K562 (cell line): ENCODE results near the gene ZNF514. TPM values are rescaled to one million over a fixed set of nuclear protein-coding genes. Genes with fewer than 3 reads are reported as not detected.

Experiments used
- ATF6 ChIP-seq: sonication (generic); formaldehyde crosslinking; IDR thresholded peaks from 2 replicates; pipeline ENCODE4 v1.4.0; 2020; ENCODE audit warnings: mild to moderate bottlenecking, missing genetic modification reagents
- BRD9 ChIP-seq: fragments of 450-650 bp; IDR thresholded peaks from 2 replicates; pipeline ENCODE4 v1.6.1; 2018; ENCODE audit warnings: low read depth; ENCODE audit not compliant: partially characterized antibody
- EP300 ChIP-seq: IDR thresholded peaks from 2 replicates; pipeline ENCODE4 v1.6.1; 2012; ENCODE audit warnings: low read length, improper control_type of control experiment
- ESRRA ChIP-seq: fragments of 450-650 bp; IDR thresholded peaks from 2 replicates; pipeline ENCODE4 v1.6.1; 2014; ENCODE audit warnings: low read depth, mild to moderate bottlenecking, moderate library complexity, borderline replicate concordance
- HBP1 ChIP-seq: fragments of 450-650 bp; formaldehyde crosslinking; IDR thresholded peaks from 2 replicates; pipeline ENCODE4 v1.4.0; 2022; ENCODE audit warnings: missing genetic modification characterization
- KAT8 ChIP-seq: fragments of 450-650 bp; IDR thresholded peaks from 2 replicates; pipeline ENCODE4 v1.6.1; 2016; ENCODE audit warnings: low read depth, mild to moderate bottlenecking
- NR2C1 ChIP-seq, 2 experiments: fragments of 450-650 bp; IDR thresholded peaks; 2 replicates each; pipeline ENCODE4 v1.6.1; 2017; ENCODE audit warnings: mild to moderate bottlenecking in 2 of 2, antibody characterized with exemption in 1 of 2, inconsistent platforms in 1 of 2, missing compliant biosample characterization in 1 of 2, missing genetic modification characterization in 1 of 2
- NRF1 ChIP-seq, 2 experiments: fragments of 450-650 bp; IDR thresholded peaks in 1 of 2; conservative IDR thresholded peaks in 1 of 2; 2 replicates each; pipeline ENCODE4 v1.6.1; 2014; ENCODE audit warnings: mild to moderate bottlenecking in 2 of 2
- RBBP5 ChIP-seq: fragments of 200-600 bp; sonication (generic); IDR thresholded peaks from 2 replicates; pipeline ENCODE4 v1.6.1; 2012; ENCODE audit warnings: borderline replicate concordance, mild to moderate bottlenecking, low read length, control low read depth, inconsistent platforms; ENCODE audit not compliant: insufficient read depth, poor library complexity, severe bottlenecking
- TCF3 ChIP-seq: sonication (generic); formaldehyde crosslinking; IDR thresholded peaks from 2 replicates; pipeline ENCODE4 v1.4.0; 2020; ENCODE audit warnings: mild to moderate bottlenecking, missing genetic modification reagents
- U2AF1 ChIP-seq: fragments of 200-400 bp; formaldehyde crosslinking; optimal IDR thresholded peaks from 2 replicates; pipeline ENCODE3; 2017; ENCODE audit warnings: mild to moderate bottlenecking, low read depth, low read length, moderate library complexity
- ZBED1 ChIP-seq: IDR thresholded peaks from 2 replicates; pipeline ENCODE4 v1.6.1; 2014
- ZBTB17 ChIP-seq: fragments of 450-650 bp; formaldehyde crosslinking; IDR thresholded peaks from 2 replicates; pipeline ENCODE4 v1.4.0; 2020; ENCODE audit warnings: mild to moderate bottlenecking
- ZBTB2 ChIP-seq: fragments of 450-650 bp; IDR thresholded peaks from 2 replicates; pipeline ENCODE4 v1.6.1; 2016; ENCODE audit warnings: antibody characterized with exemption
- ZNF644 ChIP-seq: fragments of 200-800 bp; sonication (Bioruptor generic); IDR thresholded peaks from 2 replicates; pipeline ENCODE4 v1.6.1; 2016; ENCODE audit warnings: low read depth, missing genetic modification characterization, missing compliant biosample characterization
- polyA plus RNA-seq, 8 experiments: library from polyadenylated mRNA; depleted of rRNA in 4 of 8; stranded (reverse) in 5 of 8; unstranded in 3 of 8; fragments of >200 nt; fragmentation: Nextera tagmentation in 2 of 8; fragmentation: Illumina TruSeq in 1 of 8; extraction: Ambion mirVana in 2 of 8; extraction: Trizol in 1 of 8; gene quantifications; 2 replicates each; pipeline versions ENCODE4 v1.2.1 to v1.2.3, GENCODE V29; 2011 to 2014; ENCODE audit warnings: inconsistent platforms in 1 of 8, missing spikeins in 1 of 8
- total RNA-seq, 7 experiments: library from RNA; depleted of rRNA in 6 of 7; stranded (reverse); fragments of >200 nt in 6 of 7; fragmentation: Illumina TruSeq in 2 of 7; extraction: Trizol in 2 of 7; gene quantifications; 2 replicates each; pipeline versions ENCODE4 v1.2.1 to v1.2.3, GENCODE V29; 2011 to 2021; ENCODE audit warnings: low replicate concordance in 1 of 7
- TF ChIP-seq, protein P1 (sequence below): fragments of 250-450 bp; sonication (Bioruptor Pico); IDR thresholded peaks from 2 replicates; pipeline ENCODE4 v1.9.0; 2021; ENCODE audit warnings: mild to moderate bottlenecking, inconsistent platforms
- TF ChIP-seq, protein P2 (sequence below): sonication (generic); formaldehyde crosslinking; IDR thresholded peaks from 2 replicates; pipeline ENCODE4 v1.8.1; 2023; ENCODE audit warnings: mild to moderate bottlenecking, missing genetic modification reagents

Gene ZNF514
- total and polyA plus RNA-seq, 9 of the 15 experiments (the other 6 are each of a cell fraction or from before 2014, with no cell fraction given) = 7.5 to 17.7 (median 11.4) TPM

DNA sequence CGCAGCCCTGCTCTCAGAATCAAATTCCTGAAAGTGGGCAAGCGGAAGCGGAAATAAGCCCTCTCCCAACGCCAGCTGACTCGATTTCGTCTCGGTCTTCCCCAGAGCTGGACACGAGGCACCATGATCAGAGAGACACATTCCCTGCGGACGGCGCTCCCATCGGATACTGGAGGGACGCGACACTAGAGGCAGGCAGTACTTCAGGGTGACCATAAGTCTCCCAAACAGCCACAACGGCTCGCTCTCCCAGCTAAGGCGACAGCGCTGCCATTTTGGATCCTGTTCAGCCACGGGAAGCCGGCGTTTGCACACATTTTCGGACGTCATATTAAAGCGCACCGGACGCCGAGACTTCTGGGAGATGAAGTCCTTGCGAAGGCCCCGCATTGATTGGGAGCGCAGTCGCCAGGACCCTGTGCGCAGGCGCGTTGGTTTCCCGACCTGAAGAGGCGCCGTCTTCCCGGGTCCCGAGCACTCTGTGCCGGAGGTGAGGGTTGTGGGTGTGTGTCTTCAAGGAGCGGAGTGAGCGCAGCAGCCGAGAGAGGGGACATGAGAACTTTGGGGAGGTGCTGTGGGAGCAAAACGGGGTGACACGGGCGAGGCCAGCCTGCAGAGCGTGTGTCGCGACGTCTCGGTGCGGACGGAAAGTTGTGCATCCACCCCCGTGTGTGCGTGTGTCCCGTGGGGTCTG is 5.9 kb upstream of the ZNF514 start, which contains the start of gene ZNF2 (continued):
- TF ChIP-seq ATF6 (CRISPR knock-in tag) (peak; percentile 82; the same call in 1 of the 2 replicates), U2AF1 (no peak), NR2C1 (IDR thresholded peaks at IDR 0.05) (no peak; the same call in 1 of the 2 replicates), NR2C1 (tag; IDR thresholded peaks at IDR 0.05) (peak; percentile 73; the same call in 1 of the 2 replicates), ZBTB2 (peak; percentile 91), RBBP5 (peak; percentile 94), EP300 (peak; percentile 49; the same call in 1 of the 2 replicates), ESRRA (peak; percentile 46; the same call in 1 of the 2 replicates), ZBTB17 (CRISPR knock-in tag) (no peak; the same call in none of the 2 replicates), TCF3 (CRISPR knock-in tag) (peak; percentile 17; the same call in 1 of the 2 replicates), KAT8 (no peak), ZBED1 (no peak), HBP1 (no peak), ZNF644 (tag) (peak; percentile 47; the same call in 1 of the 2 replicates), BRD9 (no peak), NRF1 (conservative IDR thresholded peaks at IDR 0.05 in 1 of 2, IDR thresholded peaks at IDR 0.05 in 1 of 2) (peak; percentile 96 to 97)
- TF ChIP-seq, protein P1, sequence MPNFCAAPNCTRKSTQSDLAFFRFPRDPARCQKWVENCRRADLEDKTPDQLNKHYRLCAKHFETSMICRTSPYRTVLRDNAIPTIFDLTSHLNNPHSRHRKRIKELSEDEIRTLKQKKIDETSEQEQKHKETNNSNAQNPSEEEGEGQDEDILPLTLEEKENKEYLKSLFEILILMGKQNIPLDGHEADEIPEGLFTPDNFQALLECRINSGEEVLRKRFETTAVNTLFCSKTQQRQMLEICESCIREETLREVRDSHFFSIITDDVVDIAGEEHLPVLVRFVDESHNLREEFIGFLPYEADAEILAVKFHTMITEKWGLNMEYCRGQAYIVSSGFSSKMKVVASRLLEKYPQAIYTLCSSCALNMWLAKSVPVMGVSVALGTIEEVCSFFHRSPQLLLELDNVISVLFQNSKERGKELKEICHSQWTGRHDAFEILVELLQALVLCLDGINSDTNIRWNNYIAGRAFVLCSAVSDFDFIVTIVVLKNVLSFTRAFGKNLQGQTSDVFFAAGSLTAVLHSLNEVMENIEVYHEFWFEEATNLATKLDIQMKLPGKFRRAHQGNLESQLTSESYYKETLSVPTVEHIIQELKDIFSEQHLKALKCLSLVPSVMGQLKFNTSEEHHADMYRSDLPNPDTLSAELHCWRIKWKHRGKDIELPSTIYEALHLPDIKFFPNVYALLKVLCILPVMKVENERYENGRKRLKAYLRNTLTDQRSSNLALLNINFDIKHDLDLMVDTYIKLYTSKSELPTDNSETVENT (CRISPR knock-in tag) = no peak
- TF ChIP-seq, protein P2, sequence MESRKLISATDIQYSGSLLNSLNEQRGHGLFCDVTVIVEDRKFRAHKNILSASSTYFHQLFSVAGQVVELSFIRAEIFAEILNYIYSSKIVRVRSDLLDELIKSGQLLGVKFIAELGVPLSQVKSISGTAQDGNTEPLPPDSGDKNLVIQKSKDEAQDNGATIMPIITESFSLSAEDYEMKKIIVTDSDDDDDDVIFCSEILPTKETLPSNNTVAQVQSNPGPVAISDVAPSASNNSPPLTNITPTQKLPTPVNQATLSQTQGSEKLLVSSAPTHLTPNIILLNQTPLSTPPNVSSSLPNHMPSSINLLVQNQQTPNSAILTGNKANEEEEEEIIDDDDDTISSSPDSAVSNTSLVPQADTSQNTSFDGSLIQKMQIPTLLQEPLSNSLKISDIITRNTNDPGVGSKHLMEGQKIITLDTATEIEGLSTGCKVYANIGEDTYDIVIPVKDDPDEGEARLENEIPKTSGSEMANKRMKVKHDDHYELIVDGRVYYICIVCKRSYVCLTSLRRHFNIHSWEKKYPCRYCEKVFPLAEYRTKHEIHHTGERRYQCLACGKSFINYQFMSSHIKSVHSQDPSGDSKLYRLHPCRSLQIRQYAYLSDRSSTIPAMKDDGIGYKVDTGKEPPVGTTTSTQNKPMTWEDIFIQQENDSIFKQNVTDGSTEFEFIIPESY = no peak
